Stimulated activated CD8-positive, alpha-beta memory T cell treated with anti-CD3 and anti-CD28 coated beads, Interleukin-15, amount 100 ng/mL, for 24 hours (primary cell): ENCODE data around the gene SLC35D3.
"Not testable (repeated sequence)": the region's sequence is repeated elsewhere in the genome, so short reads cannot be mapped to it uniquely, and the experiment has no call there.

ENCODE experiments used
- DNase-seq: peaks from one replicate; pipeline ENCODE4 v3.0.0-alpha.2; 2020; ENCODE audit warnings: low read depth

The SLC35D3 gene

DNA sequence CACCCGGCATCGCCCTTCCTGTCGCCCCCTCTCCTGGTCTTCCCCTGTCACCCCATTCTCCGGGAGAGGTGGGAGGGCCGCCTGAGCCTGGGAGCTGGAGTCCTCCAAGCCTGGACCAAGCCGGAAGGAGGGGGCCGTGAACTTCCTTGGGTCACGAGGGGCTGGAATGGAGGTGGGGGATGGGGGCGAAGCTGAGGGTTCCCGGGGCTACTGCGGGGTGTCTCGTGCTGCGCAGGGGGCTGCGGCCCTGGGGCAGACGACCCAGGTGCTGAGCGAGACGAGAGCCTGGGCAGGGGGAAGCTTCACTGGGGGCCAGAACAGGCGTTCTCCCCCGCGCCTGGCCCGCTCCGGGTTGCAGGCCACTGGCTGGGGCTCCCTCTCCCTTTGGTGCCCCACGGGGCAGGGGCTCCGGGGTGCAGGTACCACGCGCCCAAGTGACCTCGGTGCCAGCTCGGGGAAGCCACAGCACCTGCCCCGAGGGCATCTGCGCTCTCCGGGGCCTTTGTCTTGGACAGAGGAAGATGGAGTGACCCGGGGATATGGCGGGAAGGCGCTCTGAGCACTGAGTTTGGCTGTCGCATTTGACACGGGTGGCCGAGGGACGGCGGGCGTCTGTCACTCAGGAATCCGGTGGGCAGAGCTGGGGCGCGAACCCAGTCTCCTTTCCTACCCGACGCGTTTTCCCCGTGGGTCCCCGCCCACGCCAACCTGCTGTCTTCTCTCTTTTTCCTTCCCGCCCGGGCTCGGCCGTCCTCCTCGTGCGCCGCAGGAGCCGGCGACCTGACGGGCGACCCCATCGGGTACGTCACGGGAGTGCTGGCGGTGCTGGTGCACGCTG, 1.2 kb downstream of the SLC35D3 start:
- DNase-seq, result no peak

DNA sequence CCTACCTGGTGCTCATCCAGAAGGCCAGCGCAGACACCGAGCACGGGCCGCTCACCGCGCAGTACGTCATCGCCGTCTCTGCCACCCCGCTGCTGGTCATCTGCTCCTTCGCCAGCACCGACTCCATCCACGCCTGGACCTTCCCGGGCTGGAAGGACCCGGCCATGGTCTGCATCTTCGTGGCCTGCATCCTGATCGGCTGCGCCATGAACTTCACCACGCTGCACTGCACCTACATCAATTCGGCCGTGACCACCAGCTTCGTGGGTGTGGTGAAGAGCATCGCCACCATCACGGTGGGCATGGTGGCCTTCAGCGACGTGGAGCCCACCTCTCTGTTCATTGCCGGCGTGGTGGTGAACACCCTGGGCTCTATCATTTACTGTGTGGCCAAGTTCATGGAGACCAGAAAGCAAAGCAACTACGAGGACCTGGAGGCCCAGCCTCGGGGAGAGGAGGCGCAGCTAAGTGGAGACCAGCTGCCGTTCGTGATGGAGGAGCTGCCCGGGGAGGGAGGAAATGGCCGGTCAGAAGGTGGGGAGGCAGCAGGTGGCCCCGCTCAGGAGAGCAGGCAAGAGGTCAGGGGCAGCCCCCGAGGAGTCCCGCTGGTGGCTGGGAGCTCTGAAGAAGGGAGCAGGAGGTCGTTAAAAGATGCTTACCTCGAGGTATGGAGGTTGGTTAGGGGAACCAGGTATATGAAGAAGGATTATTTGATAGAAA, 2.0 kb downstream of the SLC35D3 start:
- no peak for DNase-seq

DNA sequence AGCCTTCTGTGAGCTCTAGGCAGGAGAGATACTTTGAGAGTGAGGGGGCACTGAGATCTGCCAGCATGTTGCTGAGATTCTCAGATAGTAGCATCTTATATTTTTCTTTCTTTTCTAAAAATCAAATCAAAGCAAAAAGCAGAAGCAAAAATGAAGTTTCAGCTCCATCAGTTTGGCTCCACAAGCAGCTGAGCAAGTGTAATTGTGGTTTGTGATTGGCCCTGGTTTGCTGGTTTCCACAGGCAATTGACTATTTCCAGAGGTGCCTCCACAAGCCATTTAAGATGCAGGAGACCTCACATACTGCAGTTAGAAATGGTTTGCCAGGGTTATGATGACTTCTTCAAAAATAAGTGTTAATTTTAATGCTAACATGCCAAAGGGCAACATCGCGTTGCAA, 4.3 kb downstream of the SLC35D3 start:
- DNase-seq, result no peak

DNA sequence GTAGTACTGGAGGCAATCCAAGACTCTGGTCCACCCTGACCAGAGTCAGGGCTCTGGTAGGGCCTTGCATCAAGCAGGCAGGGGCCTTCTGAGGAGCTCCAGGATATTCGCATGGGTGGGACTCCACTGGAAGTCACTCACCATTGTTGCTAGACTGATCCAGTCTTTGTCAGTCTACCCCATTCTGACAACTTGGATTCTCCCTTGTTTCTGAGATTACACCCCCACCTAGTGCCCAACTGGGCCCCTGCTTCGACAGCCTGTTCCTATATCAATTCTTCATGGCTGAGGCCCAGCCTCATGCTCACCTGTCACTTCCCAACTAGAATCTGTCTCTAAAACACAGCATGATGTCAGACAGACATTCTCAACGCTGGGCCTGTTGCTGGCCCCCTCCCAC, 5.2 kb downstream of the SLC35D3 start:
- DNase-seq, result no peak

DNA sequence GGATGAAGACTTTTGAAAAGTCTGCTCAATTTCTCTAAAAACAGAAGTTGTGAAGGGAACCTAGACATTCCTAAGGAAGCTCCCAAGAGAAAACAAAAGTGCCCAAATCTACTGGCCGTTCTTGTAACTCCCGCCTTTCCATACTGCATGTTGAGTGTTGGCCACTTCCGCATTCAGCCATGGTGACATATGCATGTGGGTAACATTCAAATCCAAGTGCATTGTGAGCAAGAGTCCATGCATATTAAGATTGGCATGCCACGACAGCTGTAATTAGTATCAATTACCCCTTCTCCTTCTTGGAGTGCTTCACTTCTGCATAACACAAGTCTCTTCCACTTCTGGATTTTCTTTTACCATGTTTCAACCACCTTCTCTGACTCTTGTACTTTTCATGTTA, 8.4 kb downstream of the SLC35D3 start:
- DNase-seq, result no peak

DNA sequence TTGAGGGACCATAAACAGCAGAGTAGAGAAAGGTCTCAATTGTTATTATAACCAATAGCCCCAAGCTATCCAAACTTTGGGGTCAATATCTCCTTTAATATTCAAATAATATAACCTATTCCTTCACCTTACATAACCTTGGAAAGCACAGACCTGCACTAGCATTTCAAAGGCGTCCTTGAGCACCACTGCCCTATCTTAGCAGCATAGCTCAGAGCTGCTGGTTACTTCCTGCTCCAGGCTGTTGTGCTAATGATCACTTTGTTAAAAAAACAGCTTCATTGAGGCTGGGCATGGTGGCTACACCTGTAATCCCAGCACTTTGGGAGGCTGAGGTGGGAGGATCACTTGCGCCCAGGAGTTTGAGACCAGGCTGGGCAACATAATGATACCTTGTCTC, 10.5 kb downstream of the SLC35D3 start:
- DNase-seq, result no peak

DNA sequence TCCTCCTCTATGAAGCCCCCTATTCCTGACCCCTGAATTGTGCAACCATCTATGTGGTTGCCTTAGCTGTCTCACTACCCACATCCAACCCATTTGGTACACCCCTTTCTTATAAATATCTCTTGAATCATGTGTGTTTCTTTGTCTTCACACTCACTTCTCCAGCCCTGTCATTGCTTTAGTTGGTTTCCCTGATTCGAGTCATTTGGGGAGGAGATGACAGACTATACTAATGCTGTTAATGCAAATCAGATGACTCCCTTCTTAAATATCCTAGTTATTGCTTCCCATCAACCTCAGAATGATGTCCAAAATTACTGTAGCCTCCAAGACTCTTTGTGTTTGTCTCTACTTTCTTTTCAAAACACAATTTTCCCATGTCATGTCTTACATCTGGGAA, 23.0 kb downstream of the SLC35D3 start:
- no peak for DNase-seq

DNA sequence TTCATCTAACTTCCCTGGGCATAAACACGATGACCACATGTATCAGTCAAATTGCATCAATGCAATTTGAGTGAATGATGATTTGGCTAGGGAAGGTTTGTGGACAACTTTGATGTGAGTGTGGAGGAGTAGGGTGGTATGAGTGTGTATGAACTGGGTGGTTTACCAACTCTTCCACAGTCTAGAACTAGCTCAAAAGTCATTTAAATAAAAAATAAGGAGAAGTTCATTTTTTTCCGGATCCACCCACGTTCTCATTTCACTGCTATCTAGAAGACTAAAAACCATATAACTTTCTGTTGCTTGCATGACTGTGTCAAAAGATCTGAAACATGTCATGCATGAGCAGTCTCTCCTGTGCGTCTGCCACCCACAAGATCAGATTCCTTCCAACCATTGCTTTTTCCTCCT, 23.6 kb downstream of the SLC35D3 start:
- no peak for DNase-seq

DNA sequence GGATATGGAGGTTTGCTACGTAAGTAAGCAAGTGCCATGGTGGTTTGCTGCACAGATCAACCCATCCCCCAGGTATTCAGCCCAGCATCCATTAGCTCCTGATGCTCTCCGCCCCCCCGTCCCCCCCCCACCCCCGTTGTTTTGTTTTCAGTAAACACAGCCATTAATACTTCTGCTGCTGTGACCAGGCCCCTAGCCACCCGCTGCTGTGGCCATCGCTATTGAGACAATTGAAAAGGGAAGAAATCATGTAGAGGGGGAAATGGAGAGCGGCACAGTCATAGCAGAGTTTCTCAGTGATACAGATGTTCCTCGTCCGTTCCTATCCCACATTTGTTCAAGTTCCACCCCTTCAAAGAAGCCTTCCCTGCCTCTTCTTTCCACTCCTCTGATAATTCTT, 24.9 kb downstream of the SLC35D3 start:
- DNase-seq, result no peak

DNA sequence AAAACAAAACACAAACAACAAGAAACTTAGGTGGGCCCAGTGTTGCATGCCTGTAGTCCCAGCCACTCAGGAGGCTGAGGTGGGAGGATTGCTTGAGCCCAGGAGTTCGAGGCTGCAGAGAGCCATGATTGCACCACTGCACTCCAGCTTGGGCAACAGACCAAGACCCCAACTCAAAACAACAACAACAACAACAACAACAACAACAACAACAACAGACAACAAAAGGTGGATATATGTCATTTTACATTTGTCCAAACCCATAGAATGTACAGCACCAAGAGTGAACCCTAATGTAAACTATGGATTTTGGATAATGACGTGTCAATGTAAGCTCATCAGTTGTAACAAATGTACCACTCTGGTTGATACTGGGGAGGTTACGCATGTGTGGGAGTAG, 27.9 kb downstream of the SLC35D3 start:
- not testable (repeated sequence) for DNase-seq

DNA sequence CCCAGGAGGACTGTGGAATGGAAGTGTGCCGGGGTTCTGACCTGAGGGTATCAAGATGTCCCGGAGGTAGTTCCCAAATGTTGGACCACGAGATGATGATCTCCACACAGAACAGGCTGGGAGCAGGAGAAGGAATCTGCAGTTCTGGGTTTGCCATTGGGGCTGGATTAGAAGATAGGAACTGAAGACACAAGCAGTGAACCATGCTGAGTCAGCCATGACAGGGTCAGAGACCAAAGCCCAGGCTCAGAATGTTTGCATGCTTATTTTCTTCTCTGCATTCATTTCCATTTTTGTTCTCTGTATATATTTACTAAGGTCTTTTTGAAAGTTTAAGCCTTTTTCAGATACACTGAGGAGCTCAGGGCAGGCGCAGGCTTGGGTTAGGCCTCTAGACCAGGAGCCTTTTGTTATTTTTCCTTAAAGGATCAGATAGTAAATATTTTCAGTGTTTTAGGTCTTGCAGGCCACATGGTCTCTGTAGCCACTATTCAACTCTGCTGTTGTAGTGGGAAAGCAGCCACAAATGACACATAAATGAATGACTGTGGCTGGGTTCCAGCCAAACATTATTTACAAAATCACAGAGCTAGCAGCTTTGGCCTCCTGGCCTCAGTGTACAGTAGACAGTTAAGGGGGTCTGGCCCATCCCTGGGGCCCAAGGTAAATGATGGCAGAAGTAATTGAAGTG, 28.5 kb downstream of the SLC35D3 start:
- no peak for DNase-seq

DNA sequence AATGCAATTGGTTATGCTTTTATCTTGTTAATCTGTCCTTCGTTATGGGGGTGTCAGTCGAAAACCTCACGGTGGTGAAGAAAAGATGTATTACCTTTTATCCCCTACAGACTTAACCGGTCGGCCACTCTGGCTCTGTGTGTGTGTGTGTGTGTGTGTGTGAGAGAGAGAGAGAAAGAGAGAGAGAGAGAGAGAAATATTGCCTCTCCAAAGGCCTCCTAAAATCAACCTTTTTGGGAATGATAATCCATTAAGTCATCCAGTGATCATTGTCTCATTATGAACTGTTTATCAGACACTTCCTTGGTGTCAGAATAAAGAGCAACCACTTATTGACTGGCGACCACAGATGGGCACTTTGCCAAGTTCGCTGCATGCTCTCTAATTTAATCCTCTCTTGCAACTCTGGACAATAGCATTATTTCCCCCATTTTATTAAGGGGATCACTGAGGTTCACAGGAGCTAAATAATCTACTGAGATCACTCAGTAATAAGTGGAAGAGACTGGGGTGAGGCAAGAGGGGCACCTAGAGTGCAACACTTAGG, 30.7 kb downstream of the SLC35D3 start:
- no peak for DNase-seq

DNA sequence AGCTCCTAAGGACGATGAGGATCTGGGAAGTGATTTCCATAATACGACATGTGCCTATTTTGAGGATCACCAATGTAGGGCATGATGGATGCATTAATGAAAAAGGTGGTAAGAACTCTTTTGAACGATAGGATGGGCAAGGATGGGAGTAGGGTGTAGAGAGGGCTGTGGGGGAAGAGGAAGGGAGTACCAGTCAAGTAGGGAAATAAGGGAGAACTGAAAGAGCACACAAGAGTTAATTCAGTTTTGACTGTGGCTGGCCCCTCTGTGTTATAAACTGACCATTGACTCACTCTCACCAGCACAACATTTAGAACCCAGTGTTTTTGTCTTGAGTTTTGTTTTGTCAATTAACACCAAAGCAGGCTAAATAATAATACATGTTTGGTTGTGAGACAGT, 33.0 kb downstream of the SLC35D3 start:
- DNase-seq, result no peak

DNA sequence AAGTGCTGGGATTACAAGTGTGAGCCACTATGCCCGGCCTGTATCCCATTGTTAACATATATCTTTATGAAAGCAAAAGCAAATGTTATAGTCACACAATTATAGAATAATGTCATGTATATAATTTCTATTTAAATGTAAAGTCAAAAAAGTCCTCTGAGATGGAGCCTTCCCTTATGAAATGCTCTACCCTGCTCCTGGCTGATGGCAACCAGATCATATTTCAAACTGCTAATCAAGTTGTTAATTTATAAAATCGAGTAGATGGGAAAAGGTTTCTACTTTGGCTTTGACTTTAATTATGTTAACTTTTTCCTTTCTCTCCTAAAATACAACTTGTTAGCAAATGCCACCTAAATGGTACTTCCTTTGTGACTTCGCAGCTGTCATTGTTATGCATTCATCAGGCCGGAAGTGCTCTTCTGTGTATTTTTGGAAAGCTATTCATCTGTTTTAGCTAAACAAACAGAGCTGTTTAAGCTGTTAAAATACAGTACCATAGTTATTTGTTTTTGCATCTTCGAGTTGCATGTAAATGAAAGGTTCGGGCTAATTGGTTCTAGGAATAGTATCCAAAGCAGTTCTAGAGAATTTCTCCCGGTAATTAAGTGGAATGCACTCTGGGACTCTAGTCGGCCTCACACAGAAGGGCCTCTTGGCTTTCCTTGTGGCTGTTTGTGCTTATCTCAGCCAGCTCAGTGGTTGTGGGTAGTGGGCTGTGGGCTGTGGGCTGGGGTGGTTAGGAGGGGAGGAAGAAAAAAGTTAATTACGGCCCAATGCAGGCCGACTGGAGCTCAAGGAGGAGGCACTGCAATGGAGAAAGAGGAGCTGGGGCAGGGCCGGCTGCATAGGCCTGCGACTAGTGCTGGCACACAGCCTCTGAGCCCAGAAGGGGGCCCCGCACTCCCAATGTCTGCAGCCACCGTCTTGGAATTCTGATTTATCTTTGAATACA, 34.8 kb downstream of the SLC35D3 start:
- no peak for DNase-seq

DNA sequence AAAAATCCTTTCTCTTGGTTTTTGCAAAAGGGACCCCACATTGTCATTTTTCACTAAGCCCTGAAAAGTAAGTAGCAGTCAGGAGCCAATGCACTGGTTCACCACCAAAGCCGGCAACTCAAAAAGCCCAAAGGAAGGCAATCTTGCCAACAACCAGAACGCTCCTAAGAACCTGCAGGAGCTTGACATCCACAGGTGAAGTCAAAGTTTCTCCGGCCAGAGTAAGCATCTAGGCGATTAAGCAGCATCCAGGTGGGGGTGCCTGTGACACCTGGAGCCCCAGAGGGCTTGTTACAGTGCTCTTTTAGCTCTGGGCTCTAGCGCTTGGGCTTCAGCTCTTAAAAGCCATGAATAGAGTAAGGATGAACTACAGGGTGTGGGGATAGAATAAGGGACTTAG, 36.1 kb downstream of the SLC35D3 start:
- no peak for DNase-seq

DNA sequence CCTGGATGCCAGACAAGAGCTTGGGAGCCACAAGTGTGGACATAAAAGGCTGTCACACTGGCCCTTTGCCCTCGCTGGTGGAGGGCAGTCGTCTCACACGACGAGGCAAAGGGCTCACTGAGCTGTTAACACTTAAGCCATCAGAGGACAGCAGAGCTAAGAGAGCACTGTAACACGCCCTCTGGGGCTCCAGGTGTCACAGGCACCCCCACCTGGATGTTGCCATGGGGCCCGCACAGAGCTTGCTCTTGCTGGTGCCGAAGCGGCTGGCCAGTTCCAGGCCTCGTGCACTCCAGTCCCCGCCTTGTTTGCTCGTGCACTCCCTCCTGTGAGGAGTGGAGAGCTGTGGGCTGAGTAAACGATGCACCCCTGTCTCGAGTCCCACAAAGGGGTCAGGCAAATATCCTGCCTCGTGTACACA, 37.4 kb downstream of the SLC35D3 start:
- no peak for DNase-seq

DNA sequence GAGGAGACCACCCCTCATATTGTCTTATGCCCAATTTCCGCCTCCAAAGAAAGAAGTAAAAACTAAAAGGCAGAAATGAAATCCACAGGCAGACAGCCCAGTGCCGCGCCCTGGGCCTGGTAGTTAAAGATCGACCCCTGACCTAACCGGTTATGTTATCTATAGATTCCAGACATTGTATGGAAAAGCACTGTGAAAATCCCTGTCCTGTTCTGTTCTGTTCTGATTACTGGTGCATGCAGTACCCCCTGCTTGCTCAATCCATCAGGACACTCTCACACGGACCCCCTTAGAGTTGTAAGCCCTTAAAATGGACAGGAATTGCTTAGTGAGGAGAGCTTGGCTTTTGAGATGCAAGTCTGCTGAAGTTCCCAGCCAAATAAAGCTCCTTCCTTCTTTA, 37.8 kb downstream of the SLC35D3 start:
- not testable (repeated sequence) for DNase-seq

DNA sequence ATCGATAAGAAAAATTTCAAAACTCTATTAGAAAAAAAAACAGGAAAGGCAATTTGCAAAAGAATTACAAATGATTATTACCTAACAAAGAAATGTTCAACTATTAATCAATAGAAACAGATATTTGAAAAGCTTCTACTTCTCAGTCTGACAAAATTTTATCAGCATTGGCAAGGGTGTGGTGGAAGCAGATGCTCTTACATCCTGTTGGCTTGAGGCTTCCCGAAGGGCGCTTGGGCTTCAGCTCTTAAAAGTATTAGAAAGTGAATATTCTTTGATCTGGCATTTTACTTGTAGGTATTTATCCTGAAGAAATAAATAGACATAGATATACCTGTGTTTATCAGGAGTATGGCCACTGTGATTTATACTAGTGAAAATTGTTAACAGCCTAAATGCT, 38.7 kb downstream of the SLC35D3 start:
- DNase-seq, result no peak

DNA sequence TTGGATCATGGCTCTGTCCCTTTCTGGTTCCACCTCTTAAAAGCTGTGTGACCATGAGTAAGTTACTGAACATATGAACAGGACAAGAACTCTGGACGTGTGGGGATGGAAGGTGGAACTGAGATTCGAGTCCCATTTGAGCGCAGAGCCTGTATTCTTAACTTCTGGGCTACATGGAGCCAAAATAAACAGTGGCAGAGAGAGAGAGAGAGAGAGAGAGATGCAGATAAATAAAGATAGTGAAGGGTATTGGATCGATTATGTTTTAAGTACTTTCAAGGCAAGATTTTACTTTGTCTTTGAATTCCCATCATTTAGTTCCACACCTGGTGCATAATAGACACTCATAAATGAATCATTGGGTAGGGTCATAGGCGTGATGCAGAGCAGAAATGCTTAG, 39.7 kb downstream of the SLC35D3 start:
- no peak for DNase-seq

DNA sequence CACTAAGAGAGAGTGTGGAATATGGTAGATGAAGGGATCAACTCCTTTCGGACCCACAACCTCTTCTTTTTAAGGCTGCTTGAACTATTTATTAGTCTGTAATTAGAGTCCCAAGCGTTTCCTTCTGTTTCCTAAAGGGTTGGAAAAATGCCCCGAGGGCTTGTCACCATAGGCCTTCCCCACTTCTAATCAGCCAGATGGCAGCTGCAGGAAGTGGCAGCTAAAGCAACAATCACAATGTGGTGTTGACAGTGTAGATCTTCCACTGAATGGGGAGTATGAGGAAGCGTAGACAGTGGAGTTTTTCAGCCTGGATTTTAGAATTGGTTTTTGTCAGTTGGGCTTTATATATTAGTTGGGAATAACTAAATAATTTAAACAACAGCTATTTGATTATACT, 40.6 kb downstream of the SLC35D3 start:
- DNase-seq, result no peak

DNA sequence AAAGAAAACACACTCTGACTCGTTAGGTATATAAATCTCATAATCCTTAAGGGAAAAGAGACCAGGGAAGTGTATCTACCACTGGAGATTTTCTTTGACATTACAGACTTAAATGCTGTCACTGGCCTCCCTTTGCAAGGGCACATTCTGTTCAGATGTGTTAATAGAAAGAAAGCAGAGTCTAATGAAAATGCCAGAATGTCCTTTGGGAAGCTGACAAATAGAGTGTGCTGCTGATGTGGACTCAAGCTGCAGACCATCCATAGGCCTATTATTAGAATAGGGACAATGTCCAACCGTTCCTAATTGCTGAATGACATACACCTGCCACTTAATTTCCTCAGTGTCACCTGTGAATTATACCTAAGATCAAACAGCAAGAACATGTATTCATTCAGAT, 41.2 kb downstream of the SLC35D3 start:
- DNase-seq, result no peak

DNA sequence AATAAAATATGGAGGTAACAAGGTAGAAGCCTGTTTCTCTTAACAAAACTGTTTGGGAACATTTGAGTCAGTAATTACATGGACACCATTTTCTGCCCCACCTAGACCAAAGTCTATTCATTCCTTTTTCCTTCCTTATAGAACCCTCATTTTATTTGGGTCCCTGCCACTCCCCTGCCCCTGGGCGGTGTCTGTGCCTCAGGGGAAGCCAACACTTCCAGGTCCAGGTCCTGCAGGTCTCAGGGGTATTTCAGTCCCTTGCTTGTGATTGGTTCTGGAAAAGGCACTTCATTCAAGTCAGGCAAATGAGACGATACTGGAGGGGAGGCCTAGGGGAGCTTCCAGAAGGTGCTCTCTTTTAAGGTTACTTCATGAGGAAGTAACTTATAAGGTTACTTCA, 42.3 kb downstream of the SLC35D3 start:
- no peak for DNase-seq
